NCI-H69 (cell line): ENCODE data around the gene SLC26A3.
A peak's percentile ranks its signal among the peaks of the same experiment; 100 is the strongest.

Source experiments
- DNase-seq: peaks from one replicate; lab custom pipeline; 2025; lab: John Stamatoyannopoulos, UW

The SLC26A3 gene

DNA sequence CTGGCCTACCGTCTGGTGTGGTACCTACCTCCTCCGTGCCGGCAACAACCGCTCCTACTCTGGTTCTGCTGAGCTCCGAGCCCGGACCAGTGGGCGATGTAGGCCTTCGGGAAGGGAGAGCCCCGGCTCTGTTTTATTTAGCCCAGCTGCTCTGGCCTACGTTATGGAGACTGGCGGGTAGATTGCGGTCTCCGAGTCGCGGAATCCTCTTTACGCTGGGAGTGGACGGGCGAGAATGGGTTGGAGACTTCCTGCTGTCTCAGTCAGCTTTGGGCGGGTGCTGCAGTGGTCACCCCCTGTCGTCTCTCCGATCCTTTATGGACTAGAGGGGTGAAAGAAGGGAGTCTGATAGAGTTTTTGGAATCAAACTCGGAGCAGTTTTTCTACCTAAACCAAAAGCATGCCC is 58.7 kb downstream of the SLC26A3 start:
- no peak for DNase-seq

DNA sequence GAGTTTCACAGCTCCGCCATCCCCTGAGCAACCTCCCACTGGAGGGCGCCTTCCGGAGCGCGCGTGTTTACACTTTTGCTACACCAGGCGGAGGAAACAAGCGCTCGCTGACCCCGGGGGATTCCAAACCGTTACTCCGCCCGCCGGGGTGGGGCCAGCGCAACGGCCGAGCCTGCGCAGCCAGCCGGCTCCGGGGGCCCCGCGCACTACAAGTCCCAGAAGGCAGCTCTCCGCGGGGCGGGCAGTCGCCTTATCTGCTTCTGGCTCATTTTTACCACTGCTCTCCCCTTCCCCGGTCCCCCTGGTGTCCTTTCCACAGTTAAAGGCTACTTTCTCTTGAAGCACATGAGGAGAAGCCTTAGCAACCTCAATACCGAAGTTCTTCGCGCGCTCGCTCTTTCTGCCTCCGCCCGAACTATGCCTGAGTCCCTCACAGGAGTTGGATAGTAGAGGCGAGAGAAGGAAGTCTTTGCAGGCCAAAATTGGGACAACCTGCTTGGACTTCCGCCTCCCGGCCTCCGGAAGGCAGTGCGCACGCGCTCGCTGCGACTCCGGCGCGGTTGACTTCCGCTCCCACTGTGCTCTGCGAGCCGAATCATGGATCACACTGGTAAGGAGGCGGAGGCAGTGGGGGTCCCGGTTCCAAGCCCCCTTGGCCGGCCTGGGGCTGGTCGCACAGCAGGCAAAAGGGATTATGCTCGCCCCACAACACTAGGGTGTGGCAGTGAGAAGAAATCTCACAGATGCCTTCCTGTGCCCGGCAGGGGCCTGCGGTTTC is 59.3 kb downstream of the SLC26A3 start, which contains the start of gene CBLL1:
TSS of gene CBLL1 (plus strand) at position 576 of the 778 bp plus-strand sequence. CDS start at position 598, 22 bp downstream.
- DNase-seq = peak; percentile 99

DNA sequence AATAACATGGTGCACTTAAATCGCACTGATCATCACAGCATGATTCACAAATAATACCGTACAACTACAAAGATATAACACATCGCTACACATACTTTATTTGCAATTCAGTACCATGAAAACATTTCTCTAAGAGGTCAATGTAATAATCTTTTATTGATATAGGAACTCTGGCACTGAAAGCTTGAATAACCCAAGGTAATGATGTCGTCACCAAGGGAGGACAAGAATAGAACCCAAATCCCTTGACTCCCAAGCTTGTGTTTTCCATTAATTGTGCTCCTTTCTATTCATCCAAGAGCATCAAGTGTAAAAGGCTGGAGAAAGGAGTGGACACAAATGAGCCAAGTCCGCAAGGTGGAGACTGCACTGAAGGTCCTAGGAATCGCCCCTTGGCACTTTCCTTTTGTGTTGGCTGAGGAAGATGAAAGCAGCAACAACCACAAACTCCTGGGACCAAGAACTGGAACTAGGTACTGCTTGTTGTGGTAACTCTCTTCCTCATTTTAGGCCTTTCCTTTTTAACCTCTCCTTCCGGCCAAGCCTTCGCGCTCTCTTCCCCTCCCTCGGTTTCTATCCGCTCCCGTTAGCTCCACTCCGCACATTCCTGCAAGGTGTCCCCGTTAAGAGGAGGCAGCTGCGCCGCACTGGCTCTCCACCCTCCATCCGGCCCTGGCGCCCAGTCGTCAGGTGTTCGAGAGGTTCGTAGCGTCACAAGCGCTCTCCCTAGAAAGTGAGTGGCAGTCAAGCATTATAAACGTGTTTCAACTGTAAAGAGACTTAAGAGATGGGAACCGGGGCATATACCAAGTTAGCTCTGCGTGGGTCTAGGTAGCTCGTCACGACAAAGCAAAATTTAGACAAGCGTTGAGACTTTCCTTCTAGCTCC is 60.1 kb downstream of the SLC26A3 start:
- peak; percentile 91 for DNase-seq

DNA sequence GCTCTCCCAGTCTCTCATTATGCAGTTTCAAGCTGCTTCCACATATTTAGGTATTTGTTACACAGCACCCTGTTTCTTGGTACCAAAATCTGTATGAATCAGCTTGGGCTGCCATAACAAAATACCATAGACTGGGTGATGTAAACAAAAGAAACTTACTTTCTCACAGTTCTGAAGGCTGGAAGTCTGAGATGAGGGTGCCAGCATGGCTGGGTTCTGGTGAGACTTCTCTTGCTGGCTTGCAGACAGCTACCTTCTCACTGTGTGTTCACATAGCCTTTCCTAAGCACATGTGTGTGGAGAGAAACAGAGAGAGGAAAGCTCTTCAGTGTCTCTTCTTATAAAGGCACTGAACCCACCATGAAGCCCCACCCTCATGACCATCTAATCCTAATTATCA is 74.7 kb downstream of the SLC26A3 start:
- DNase-seq = no peak

DNA sequence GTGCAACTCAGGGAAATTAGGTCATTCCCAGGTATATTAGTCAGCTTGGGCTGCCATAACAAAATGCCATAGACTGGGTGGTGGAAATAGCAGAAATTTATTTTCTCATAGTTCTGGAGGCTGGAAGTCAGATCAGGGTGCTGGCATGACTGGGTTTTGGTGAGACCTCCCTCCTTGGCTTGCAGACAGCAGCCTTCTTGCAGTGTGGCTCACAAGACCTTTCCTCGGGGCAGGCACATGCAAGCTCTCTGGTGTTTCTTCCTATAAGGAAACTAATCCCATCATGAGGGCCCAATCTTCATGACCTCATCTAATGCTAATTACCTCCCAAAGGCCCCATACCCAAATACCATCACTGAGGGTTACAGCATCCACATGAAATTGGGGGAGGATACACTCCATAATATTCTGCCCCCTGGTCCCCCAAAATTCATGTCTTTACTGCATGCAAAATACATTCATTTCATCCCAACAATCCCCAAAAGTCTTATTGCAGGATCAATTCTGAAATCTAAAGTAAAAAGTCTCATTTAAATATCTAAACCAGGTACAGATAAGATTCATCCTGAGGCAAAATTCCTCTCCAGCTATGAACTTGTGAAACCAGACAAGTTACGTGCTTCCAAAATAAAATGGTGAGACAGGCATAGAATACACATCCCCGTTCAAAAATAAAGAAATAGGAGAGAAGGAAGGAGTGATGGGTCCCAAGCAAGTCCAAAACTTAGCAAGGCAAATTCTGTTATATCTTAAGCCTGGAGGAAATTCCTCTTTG is 76.5 kb downstream of the SLC26A3 start:
- DNase-seq = no peak

DNA sequence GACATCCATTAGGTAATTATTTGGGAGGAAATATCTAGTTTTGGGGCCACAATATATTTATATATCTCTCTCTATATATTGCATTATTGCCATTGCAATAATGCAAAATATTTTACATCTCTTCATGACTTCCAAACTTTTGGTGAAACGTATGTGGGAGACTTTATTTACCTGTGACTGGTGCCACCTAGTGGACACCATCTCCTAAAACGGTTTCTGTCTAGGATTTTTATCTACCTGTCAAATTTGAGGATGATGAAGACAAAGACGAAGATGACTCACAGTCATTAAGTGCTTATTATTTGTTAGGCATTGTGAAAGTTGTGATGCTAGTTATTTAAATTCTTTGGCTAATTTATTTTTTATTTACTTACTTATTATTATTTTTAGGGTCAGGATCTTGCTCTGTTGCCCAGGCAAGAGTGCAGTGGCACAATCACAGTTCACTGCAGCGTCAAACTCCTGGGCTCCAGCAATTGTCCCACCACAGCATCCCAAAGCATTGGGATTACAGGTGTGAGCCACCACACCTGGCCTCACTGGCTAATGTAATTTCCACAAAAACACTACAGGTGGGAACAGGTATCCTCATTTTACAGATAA is 77.8 kb downstream of the SLC26A3 start:
- DNase-seq = peak; percentile 74

DNA sequence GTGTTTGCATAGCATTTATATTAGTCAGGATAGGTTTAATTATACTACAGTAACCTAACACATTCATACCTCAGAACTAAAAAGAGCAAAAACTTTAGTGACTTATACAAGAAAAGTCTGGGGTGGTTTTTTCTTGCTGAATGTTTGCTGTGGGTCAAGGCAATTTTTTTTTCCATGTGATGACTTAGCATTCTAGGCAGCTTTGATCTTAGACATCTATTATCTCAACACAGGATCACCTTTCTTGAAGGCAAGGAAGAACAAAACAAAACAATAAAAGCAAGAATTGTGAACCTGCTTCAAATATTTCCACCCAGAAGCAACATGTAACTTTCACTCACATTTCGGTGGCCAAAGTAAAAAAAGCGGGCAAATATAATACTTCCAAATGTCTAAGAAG is 79.8 kb downstream of the SLC26A3 start:
- no peak for DNase-seq

DNA sequence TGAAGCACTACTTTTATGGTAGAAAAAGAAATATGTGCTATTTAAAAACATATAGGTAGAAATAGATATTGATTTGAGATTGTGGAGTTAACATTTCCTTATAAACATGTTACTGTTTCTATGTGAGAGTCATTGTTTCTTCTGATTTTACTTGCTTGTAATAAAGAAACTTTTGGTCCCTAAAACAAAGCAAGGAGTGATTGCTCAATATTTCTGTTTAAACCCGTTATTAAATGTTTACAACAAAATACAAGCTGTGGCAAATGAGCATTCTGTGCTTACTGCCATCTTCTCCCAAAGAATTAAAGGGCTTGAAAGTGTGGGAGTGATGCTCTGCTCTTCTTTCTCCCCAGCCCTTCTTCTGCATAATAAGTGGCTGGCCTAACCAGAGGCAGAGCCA is 81.7 kb downstream of the SLC26A3 start:
- no peak for DNase-seq

DNA sequence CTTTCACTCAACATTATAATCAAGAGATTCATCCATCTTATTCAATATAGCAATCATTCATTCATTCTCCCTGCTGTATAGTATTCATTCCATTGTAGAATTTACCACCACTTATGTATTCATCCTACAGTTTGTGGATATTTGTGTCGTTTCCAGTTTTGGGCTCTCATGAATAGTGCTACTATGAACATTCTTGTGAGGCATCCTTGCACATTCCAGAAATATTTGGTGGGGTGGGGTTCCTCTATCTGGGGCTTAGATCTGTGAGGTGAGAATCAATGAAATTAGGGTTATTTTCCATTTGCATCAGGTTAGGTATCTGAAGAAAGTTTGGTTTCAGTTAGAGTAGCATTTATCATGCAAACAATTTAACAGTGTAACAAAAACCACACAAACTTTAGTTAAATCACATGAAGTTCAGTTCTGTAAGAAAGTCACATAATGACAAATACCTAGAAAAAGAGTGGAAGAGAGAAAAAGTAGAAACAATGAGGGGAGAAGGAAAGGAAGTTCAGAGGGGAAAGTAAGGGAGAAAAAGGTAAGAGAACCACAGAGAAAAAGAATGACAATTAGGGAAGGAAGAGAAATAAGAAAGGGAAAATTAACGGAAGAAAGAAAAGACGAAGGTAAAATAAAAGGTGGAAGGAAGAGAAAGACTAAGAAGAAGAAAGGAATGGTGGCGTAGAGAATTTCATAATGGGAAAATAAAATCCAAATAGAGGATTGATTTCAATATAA is 84.4 kb downstream of the SLC26A3 start:
- DNase-seq = no peak

DNA sequence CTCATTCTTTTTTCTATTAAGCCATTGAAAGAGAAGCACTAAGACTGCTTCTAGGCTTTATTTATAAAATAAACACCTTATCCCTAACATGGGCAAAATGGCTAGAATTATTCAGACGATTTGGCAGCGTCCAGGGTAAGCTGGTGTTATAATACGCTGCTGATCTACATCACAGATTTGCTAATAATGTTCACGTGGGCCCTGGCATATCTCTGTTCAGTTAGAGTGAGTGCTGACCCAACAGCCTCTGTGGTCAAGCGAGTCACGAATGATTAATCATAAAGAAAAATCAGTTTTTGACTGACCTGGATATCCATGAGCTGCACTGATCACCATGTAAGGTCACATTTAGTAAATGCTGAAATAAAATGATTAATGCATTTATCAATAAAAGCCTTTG is 87.5 kb downstream of the SLC26A3 start:
- DNase-seq = no peak
